Measurements from ENCODE around the gene SCYL2.
"Not testable (repeated sequence)": the region's sequence is repeated elsewhere in the genome, so short reads cannot be mapped to it uniquely, and the experiment has no call there.

SCYL2 gene

DNA sequence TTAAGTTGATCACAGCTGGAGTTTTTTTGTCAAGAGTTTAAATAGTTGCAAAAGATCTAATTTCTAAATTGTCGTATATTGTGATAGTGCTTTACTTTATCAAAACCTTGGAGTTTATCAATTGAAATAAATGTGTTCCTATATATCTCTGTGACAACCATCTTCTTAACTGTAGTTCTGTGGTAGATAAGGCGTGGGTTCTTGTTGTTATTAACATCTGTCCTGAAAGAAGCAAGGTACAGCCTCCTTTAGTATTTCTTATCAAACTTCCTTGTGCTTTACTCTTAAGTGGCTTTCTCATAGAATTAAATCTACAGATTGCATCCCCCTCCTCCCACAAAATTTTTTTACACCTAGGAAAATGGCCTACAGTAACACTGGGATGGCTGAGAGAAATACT is 7.3 kb downstream of the SCYL2 start:
- H3K9me3 Mint-ChIP-seq = no peaks in the 10 kb centered on the region
- peaks cover 15 to 21% of the 10 kb centered on the region in 2 donors for H3K4me1 Mint-ChIP-seq
- no peaks in the 10 kb centered on the region for H3K27me3 Mint-ChIP-seq
- DNase-seq (no peak), ATAC-seq (replicated peaks) (no peak)
- no peak overlapping the region for H3K4me3 Mint-ChIP-seq
- peaks cover 12 to 16% of the 10 kb centered on the region in 2 donors for H3K36me3 Mint-ChIP-seq
- H3K27ac Mint-ChIP-seq = no peak overlapping the region

DNA sequence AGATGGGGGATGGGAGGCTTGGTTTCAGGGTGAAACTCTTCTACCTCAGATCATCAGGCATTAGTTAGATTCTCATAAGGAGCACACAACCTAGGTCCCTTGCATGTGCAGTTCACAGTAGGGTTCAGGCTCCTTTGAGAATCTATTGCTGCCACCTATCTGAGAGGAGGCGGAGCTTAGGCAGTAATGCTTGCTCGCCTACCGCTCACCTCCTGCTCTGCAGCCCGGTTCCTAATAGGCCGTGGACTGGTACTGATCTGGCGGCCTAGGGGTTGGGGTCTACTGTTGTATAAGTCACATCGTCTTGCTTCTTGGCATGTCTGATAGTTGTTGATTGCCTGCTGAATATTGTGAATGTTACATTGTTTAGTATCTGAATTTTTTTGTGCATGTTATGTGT is 12.2 kb downstream of the SCYL2 start:
- no peak overlapping the region for H3K4me3 Mint-ChIP-seq
- no peak overlapping the region for H3K27ac Mint-ChIP-seq
- H3K4me1 Mint-ChIP-seq = peaks cover 8 to 18% of the 10 kb centered on the region in 2 donors
- H3K36me3 Mint-ChIP-seq = peaks cover 10 to 18% of the 10 kb centered on the region in 2 donors
- ATAC-seq (replicated peaks) (no peak), DNase-seq (no peak)
- H3K9me3 Mint-ChIP-seq = no peaks in the 10 kb centered on the region
- H3K27me3 Mint-ChIP-seq = no peaks in the 10 kb centered on the region

DNA sequence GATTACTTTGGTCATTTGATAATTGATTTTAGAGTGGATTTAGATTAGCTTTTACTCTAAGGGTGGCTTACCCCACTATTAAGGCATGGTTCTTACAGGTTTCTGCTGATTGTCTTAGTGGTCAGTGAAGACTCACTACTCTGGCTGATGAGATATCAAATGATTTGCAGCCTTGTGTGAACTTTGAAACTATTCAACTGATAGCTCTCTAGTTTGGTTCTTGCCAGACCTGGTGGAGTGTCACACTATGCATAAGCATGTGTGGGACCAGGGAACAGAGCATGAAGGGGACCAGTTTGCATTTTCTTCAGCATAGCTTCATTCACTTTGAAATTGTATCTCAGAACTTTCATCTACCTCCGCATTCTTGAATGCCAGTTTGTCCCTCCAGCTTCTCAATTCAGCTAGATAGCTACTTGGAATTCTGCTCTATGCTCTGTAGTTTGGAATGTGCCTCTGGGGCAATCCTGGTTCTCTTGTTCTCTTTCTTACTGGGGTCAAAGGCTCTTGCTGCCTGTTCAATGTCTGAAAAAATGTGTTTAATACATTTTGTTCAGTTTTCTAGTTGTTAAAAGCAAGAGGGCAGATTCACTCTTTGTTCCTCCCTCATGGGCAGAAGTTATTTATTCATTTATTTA is 12.7 kb downstream of the SCYL2 start:
- no peak overlapping the region for H3K4me3 Mint-ChIP-seq
- no peaks in the 10 kb centered on the region for H3K9me3 Mint-ChIP-seq
- peaks cover 8 to 18% of the 10 kb centered on the region in 2 donors for H3K4me1 Mint-ChIP-seq
- ATAC-seq (replicated peaks) = no peak
- H3K27me3 Mint-ChIP-seq = no peaks in the 10 kb centered on the region
- peaks cover 13 to 18% of the 10 kb centered on the region in 2 donors for H3K36me3 Mint-ChIP-seq
- no peak overlapping the region for H3K27ac Mint-ChIP-seq
- DNase-seq = no peak

DNA sequence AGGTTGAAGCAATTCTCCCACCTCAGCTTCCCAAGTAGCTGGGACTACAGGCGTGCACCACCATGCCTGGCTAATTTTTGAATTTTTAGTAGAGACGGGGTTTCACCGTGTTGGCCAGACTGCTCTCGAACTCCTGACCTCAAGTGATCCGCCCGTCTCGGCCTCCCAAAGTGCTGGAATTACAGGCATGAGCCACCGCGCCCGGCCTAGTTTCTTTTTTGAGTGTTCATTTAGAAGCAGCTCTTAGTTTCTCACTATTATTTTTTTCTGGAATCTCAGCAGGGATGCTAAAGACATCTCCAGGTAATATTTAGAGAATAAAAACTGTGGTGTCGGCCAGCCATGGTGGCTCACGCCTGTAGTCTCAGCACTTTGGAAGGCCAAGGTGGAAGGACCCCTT is 17.6 kb downstream of the SCYL2 start:
- H3K4me1 Mint-ChIP-seq; H3K36me3 Mint-ChIP-seq; DNase-seq; H3K9me3 Mint-ChIP-seq; H3K27me3 Mint-ChIP-seq; H3K4me3 Mint-ChIP-seq; ATAC-seq (replicated peaks); H3K27ac Mint-ChIP-seq: not testable (repeated sequence)

DNA sequence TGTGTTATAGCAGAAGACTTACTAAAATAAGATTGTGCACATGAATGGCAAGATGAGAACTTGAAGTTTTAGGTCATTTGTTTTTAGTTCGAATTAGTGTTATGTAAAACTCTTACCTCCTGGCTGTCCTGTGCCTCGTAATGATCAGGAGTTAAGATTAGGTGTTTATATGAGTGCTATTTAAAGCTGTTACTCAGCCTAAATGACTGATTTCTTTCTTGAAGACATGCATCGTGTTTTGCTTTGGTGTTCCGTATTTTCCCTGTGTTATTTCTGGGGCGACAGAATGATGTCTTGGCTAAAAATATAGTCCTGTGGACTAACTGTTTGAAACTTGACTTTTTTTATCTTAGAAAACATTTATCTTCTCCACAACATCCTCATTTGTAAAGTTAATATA is 22.1 kb downstream of the SCYL2 start:
- no peak overlapping the region for H3K27ac Mint-ChIP-seq
- H3K4me1 Mint-ChIP-seq = no peaks in the 10 kb centered on the region
- no peaks in the 10 kb centered on the region for H3K27me3 Mint-ChIP-seq
- no peaks in the 10 kb centered on the region for H3K9me3 Mint-ChIP-seq
- H3K4me3 Mint-ChIP-seq = no peak overlapping the region
- DNase-seq = no peak
- no peak for ATAC-seq (replicated peaks)
- peaks cover 14 to 16% of the 10 kb centered on the region in 2 donors for H3K36me3 Mint-ChIP-seq

DNA sequence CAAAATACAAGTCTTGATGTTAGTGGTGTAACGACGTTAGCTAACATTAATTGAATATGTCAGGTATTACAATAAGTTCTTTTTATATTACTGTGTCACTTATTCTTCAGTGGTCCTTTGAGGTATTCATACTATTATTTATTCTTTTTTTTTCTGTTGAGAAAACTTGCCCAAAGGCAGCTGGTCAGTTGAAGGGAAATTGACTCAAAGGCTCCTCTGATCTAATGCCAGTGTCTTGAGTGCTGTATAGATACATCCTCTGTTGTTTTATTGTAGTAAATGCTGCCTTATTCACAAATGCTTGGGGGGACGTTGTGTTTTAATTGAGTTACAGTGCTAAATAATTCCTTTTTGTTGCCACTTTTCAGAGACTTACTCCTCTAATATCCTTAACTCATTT is 23.0 kb downstream of the SCYL2 start:
- no peaks in the 10 kb centered on the region for H3K9me3 Mint-ChIP-seq
- no peak overlapping the region for H3K4me3 Mint-ChIP-seq
- ATAC-seq (replicated peaks) (no peak), DNase-seq (no peak)
- H3K4me1 Mint-ChIP-seq = no peaks in the 10 kb centered on the region
- H3K27ac Mint-ChIP-seq = no peak overlapping the region
- H3K36me3 Mint-ChIP-seq = peaks cover 11 to 16% of the 10 kb centered on the region in 2 donors
- H3K27me3 Mint-ChIP-seq = no peaks in the 10 kb centered on the region

DNA sequence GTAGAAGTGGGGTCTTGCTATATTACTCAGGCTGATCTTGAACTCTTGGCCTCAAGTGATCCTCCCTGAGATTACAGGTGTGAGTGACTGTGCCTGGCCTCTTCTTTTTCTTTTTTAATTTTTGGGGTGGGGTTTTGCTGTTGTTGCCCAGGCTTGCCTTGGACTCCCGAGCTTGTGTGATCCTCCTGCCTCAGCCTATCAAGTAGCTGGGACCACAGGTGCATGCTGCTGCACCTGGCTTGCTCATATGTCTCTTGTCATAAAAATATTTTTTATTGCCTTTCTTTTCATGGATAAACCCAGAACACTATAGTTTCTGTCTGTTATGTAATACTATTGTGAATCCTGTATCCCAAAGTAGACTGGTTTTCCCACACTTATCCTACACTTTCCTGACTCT is 26.0 kb downstream of the SCYL2 start:
- Mint-ChIP-seq H3K4me3 (no peak overlapping the region), H3K4me1 (peaks cover 0 to 6% of the 10 kb centered on the region in 2 donors), H3K9me3 (no peaks in the 10 kb centered on the region), H3K27ac (no peak overlapping the region), H3K36me3 (peaks cover 15 to 24% of the 10 kb centered on the region in 2 donors), H3K27me3 (no peaks in the 10 kb centered on the region)
- DNase-seq (no peak), ATAC-seq (replicated peaks) (no peak)

DNA sequence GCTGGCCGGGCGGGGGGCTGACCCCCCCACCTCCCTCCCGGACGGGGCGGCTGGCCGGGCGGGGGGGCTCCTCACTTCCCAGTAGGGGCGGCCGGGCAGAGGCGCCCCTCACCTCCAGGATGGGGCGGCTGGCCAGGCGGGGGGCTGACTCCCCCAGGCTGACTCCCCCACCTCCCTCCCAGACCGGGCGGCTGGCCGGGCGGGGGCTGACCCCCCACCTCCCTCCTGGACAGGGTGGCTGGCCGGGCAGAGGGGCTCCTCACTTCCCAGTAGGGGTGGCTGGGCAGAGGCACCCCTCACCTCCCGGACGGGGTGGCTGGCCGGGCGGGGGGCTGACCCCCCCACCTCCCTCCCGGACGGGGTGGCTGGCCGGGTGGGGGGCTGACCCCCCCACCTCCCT is 27.4 kb downstream of the SCYL2 start:
- peaks cover 24 to 34% of the 10 kb centered on the region in 2 donors for H3K36me3 Mint-ChIP-seq
- H3K4me3 Mint-ChIP-seq = not testable (repeated sequence)

DNA sequence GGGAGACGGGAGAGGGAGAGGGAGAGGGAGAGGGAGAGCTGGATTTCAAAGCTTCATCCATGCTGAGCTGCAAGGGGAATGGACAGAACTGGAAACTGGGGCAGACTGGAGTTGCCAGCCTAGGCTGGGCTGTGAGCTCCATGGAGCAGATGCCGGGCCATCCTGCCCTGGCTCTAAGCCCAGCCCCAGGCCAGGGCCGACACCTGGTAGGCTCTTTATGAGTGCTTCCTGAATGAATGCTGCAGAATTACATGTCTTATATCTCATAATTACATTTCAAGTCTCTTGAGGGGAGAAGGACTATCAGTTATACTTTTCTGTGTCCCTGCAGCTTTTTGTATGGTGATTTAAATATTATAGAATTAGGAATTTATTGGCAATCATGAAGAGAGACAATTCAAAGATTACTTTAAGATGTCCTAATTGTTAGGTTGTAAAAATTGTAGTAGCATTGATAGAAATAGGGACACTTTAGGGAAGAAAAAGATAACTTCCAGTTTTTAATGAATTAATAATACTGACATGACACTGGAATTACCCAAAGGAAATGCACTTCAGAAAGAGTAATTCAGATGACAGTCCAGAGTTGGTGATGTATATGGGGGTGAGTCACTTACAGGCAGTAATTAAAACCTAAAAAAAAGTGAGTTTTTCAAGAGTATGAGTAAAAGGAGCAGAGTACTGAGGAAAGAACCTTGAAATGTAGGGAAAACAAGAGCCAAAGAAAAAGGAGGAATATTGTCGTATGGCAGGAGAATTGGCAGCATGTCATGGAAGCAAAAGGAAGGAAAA is 29.0 kb downstream of the SCYL2 start:
- H3K27me3 Mint-ChIP-seq = no peaks in the 10 kb centered on the region
- no peak overlapping the region for H3K27ac Mint-ChIP-seq
- H3K4me3 Mint-ChIP-seq = no peak overlapping the region
- peaks cover 0 to 6% of the 10 kb centered on the region in 2 donors for H3K4me1 Mint-ChIP-seq
- DNase-seq (no peak), ATAC-seq (replicated peaks) (no peak)
- peaks cover 37 to 44% of the 10 kb centered on the region in 2 donors for H3K36me3 Mint-ChIP-seq
- H3K9me3 Mint-ChIP-seq = peaks cover 4 to 6% of the 10 kb centered on the region in 2 donors

More for the DNA sequence above, 27.4 kb downstream of the SCYL2 start:
- not testable (repeated sequence) for H3K4me1 Mint-ChIP-seq; ATAC-seq (replicated peaks); H3K27me3 Mint-ChIP-seq; H3K9me3 Mint-ChIP-seq; H3K27ac Mint-ChIP-seq; DNase-seq

DNA sequence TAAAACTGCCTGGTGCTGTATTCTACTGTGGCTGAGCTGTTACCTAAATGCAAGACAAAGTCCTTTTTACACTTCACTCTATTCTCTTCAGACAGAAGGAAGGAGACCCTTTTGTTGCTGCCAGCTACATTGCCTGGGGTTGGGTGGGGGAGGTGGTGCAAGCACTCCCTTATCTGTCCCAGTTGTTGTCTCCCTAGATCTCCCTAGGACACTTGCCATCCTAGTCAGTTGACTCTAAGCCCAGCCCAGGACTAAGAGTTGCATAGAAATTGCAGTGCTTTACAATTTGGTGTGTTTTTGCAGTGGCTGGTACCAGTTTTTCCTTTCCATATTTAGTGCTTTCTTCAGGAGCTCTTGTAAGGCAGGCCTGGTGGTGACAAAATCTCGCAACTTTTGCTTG is 35.1 kb downstream of the SCYL2 start:
- H3K4me3 Mint-ChIP-seq = no peak overlapping the region
- no peaks in the 10 kb centered on the region for H3K27me3 Mint-ChIP-seq

DNA sequence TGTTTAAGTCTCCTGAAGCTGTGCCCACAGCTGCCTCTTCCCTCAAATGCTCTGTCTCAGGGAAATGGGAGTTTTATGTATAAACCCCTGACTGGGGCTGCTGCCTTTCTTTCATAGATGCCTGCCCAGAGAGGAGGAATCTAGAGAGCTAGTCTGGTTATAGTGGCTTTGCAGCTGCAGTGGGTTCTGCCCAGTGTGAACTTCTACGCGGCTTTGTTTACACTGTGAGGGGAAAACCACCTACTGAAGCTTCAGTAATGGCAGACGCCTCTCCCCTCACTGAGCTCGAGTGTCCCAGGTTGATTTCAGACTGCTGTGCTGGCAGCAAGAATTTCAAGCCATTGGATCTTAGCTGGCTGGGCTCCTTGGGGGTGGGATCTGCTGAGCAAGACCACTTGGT is 36.9 kb downstream of the SCYL2 start:
- Mint-ChIP-seq H3K27me3 (no peaks in the 10 kb centered on the region), H3K4me3 (no peak overlapping the region), H3K36me3 (peaks cover 68 to 80% of the 10 kb centered on the region in 2 donors), H3K9me3 (peaks cover 19 to 23% of the 10 kb centered on the region in 2 donors), H3K27ac (no peak overlapping the region), H3K4me1 (peaks cover 0 to 2% of the 10 kb centered on the region in 2 donors)
- ATAC-seq (replicated peaks) (no peak), DNase-seq (no peak)

More for the DNA sequence above, 35.1 kb downstream of the SCYL2 start:
- no peak overlapping the region for H3K27ac Mint-ChIP-seq
- ATAC-seq (replicated peaks) (no peak), DNase-seq (no peak)
- H3K36me3 Mint-ChIP-seq = peaks cover 75 to 86% of the 10 kb centered on the region in 2 donors
- peaks cover 19 to 21% of the 10 kb centered on the region in 2 donors for H3K9me3 Mint-ChIP-seq
- peaks cover 0 to 2% of the 10 kb centered on the region in 2 donors for H3K4me1 Mint-ChIP-seq

DNA sequence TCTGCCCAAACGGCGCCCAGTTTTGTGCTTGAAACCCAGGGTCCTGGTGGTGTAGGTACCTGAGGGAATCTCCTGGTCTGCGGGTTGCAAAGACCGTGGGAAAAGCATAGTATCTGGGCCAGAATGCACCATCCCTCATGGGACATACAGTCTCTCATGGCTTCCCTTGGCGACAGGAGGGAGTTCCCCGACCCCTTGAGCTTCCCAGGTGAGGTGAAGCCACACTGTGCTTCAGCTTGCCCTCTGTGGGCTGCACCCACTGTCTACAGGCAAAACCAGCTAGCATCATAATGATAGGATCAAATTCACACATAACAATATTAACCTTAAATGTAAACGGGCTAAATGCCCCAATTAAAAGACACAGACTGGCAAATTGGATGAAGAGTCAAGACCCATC is 37.4 kb downstream of the SCYL2 start:
- not testable (repeated sequence) for H3K27me3 Mint-ChIP-seq; H3K27ac Mint-ChIP-seq; H3K4me3 Mint-ChIP-seq; H3K4me1 Mint-ChIP-seq; ATAC-seq (replicated peaks); DNase-seq
- Mint-ChIP-seq H3K36me3 (peaks cover 68 to 79% of the 10 kb centered on the region in 2 donors), H3K9me3 (peaks cover 18 to 22% of the 10 kb centered on the region in 2 donors)

DNA sequence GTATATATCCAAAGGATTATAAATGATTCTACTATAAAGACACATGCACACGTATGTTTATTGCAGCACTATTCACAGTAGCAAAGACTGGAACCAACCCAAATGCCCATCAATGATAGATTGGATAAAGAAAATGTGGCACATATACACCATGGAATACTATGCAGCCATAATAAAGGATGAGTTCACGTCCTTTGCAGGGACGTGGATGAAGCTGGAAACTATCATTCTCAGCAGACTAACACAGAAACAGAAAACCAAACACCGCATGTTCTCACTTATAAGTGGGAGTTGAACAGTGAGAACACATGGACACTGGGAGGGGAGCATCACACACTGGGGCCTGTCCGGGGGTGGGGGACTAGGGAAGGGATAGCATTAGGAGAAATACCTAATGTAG is 41.2 kb downstream of the SCYL2 start:
- not testable (repeated sequence) for H3K4me1 Mint-ChIP-seq; H3K4me3 Mint-ChIP-seq; H3K27ac Mint-ChIP-seq; ATAC-seq (replicated peaks); H3K27me3 Mint-ChIP-seq; DNase-seq
- Mint-ChIP-seq H3K9me3 (peaks cover 12 to 15% of the 10 kb centered on the region in 2 donors), H3K36me3 (peaks cover 50 to 59% of the 10 kb centered on the region in 2 donors)

DNA sequence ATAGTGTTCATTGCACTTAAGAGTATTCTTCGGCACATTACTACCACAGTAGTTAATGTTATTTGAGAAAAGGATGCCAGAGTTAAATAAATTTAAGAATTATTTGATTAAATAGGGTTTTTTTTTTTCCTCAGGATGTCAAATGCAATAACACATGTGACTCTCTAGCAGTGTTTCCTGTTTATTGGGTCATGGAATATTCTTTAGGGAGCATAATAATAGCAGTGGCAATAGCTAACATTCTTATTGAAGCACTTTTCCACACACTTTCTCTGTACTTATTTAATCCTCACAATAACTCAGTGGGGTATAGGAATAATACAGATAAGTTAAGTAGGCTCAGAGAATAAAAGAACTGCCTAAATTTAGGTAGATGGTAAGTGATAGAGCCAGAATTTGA is 44.3 kb downstream of the SCYL2 start:
- DNase-seq (no peak), ATAC-seq (replicated peaks) (no peak)
- Mint-ChIP-seq H3K9me3 (peaks cover 4% of the 10 kb centered on the region in 2 donors), H3K27ac (no peak overlapping the region), H3K36me3 (peaks cover 24 to 33% of the 10 kb centered on the region in 2 donors), H3K27me3 (no peaks in the 10 kb centered on the region), H3K4me3 (no peak overlapping the region), H3K4me1 (peaks cover 0 to 2% of the 10 kb centered on the region in 2 donors)

DNA sequence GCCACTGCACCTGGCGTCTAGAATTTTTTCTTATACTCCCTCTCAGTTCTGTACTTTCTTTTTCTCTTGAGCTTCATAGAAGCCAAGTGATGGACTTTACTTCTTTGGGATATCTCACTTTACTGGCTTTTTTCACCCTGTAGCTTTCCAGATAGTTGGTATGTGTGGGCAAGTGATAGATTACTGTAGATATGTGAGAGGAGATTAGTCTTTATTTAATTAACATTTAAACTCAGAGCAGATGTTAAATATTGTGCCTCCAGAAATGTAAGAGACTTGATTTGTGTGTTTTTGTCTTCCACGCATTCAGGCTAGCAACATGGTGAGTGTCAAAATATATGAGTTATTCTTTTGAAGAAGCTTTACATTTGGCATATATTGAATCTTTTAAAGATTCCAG is 50.4 kb downstream of the SCYL2 start:
- H3K36me3 Mint-ChIP-seq = peaks cover 19 to 36% of the 10 kb centered on the region in 2 donors
- DNase-seq = no peak
- H3K27ac Mint-ChIP-seq = no peak overlapping the region
- peaks cover 0 to 2% of the 10 kb centered on the region in 2 donors for H3K4me1 Mint-ChIP-seq
- H3K4me3 Mint-ChIP-seq = no peak overlapping the region
- H3K27me3 Mint-ChIP-seq = no peaks in the 10 kb centered on the region
- no peak for ATAC-seq (replicated peaks)
- H3K9me3 Mint-ChIP-seq = no peaks in the 10 kb centered on the region

Data from stimulated activated naive B cell treated with anti-CD40 and anti-IgM and Interleukin-4, amounts not matched to agents 10 μg/mL and 1 μg/mL and 100 μg/mL, for 72 hours (primary cell).